BE2C (cell line): Measurements from ENCODE around the gene FABP3.

ENCODE experiments used
- DNase-seq: peaks from one replicate; pipeline ENCODE4 v3.0.0-alpha.2; 2020
- H3K27me3 ChIP-seq: fragments of 250-450 bp; sonication (Bioruptor Pico); 2 replicates; pipeline ENCODE4 v1.5.1; 2020; ENCODE audit warnings: mild to moderate bottlenecking
- H3K36me3 ChIP-seq: fragments of 250-450 bp; sonication (Bioruptor Pico); 2 replicates; pipeline ENCODE4 v1.5.1; 2020; ENCODE audit warnings: mild to moderate bottlenecking
- H3K4me1 ChIP-seq: fragments of 250-450 bp; sonication (Bioruptor Pico); 2 replicates; pipeline ENCODE4 v1.5.1; 2020
- H3K4me3 ChIP-seq: 2 replicates; pipeline ENCODE4 v1.5.1; 2011; ENCODE audit warnings: low read depth, low read length
- H3K9me3 ChIP-seq: fragments of 250-450 bp; sonication (Bioruptor Pico); 2 replicates; pipeline ENCODE4 v1.5.1; 2020
- TF ChIP-seq, protein P1 (sequence below): IDR thresholded peaks from 2 replicates; pipeline ENCODE4 v1.5.1; 2012; ENCODE audit warnings: mild to moderate bottlenecking, low read depth, low read length

FABP3 gene

DNA sequence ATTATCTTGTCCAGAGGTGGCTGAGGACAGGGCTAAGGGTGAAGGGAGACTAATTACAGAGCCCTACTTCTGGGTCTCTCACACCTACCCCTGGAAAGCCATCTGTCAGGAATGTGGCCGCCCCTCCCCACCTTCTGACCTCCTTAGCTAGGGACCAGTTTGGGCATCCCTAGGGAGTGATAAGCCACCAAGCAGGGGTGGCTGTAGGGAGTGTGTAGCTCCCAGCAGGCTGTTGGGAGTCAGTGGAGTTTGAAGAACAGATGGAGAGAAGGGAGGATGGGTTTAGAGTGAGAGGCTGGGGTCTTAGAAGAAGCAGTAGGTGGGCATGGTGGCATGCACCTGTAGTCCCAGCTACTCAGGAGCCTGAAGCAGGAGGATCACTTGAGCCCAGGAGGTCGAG, 39.3 kb upstream of the FABP3 start:
- DNase-seq: no peak
- Histone ChIP-seq H3K4me1 (no peaks in the 10 kb centered on the region), H3K4me3 (no peak overlapping the region), H3K27me3 (peaks cover 6% of the 10 kb centered on the region), H3K9me3 (no peaks in the 10 kb centered on the region), H3K36me3 (no peaks in the 10 kb centered on the region)
- TF ChIP-seq, protein P1, sequence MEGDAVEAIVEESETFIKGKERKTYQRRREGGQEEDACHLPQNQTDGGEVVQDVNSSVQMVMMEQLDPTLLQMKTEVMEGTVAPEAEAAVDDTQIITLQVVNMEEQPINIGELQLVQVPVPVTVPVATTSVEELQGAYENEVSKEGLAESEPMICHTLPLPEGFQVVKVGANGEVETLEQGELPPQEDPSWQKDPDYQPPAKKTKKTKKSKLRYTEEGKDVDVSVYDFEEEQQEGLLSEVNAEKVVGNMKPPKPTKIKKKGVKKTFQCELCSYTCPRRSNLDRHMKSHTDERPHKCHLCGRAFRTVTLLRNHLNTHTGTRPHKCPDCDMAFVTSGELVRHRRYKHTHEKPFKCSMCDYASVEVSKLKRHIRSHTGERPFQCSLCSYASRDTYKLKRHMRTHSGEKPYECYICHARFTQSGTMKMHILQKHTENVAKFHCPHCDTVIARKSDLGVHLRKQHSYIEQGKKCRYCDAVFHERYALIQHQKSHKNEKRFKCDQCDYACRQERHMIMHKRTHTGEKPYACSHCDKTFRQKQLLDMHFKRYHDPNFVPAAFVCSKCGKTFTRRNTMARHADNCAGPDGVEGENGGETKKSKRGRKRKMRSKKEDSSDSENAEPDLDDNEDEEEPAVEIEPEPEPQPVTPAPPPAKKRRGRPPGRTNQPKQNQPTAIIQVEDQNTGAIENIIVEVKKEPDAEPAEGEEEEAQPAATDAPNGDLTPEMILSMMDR: no peak

DNA sequence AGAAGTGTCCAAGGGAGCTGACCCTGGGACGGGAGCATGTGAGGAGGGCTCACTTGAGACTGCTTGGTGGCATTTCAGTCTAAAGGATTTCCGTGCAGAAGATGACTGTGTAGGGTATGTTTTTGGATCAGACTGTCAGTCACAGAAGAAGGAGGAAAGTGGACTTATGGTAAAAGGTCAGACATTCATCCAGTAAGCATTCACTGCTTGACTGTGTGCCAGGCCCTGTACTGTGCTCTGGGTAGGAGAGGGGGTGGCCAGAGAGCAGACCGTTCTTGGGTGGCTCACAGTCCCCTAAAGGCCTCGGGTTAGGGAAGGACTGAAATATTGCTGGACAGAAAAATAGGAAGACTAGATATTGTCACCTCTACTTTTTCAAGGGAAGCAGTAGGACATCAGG, 38.0 kb upstream of the FABP3 start:
- TF ChIP-seq, protein P1: no peak
- no peak for DNase-seq

DNA sequence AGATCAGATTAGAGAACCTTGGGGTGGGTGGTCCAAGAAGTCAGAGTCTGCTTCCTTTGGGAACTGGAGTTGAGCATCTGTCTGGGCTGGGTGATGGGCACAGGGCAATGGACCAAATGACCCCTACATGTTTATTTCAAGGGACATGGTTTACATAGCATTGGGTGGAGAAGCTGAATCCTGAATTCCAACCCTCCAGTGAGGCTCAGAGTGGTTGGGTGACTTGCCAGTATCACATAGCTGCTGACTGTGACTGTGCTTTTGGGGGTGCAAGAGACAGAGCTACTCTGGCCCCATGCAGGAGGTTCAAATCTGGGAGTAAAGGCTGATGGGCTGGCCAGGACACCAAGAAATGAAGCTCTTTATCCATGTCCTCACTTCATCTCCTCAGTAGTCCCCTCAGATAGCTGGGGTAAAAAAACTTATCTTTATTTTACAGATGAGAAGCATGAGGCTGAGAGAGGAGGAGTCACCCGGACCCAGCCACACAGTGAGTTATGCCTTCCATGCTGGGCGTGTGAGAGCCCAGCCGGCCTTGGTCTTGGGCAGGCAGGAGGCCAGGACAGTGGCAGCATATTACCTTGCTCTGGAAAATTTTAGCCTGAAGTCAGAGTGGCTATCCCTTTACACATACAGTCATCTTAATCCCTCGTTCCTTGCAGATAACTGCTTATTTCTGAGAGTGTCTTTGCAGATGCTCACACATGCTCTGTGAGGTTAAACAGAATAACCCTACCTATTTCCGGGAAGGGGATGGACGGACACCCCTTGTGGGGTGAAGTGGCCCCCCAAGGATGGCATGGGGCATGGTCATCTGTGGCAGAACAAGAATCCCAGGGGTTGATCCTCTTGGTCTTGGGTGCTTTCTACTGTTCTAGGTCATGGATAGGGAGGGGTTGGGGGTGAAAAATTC, 37.3 kb upstream of the FABP3 start:
- DNase-seq: no peak
- Histone ChIP-seq H3K4me3 (no peak overlapping the region), H3K27me3 (peaks cover 6% of the 10 kb centered on the region), H3K36me3 (no peaks in the 10 kb centered on the region), H3K9me3 (no peaks in the 10 kb centered on the region), H3K4me1 (no peaks in the 10 kb centered on the region)
- TF ChIP-seq, protein P1: no peak

More for the DNA sequence above, 38.0 kb upstream of the FABP3 start:
- H3K27me3 ChIP-seq: peaks cover 6% of the 10 kb centered on the region
- no peaks in the 10 kb centered on the region for H3K36me3 ChIP-seq
- no peaks in the 10 kb centered on the region for H3K4me1 ChIP-seq
- no peak overlapping the region for H3K4me3 ChIP-seq
- H3K9me3 ChIP-seq: no peaks in the 10 kb centered on the region

DNA sequence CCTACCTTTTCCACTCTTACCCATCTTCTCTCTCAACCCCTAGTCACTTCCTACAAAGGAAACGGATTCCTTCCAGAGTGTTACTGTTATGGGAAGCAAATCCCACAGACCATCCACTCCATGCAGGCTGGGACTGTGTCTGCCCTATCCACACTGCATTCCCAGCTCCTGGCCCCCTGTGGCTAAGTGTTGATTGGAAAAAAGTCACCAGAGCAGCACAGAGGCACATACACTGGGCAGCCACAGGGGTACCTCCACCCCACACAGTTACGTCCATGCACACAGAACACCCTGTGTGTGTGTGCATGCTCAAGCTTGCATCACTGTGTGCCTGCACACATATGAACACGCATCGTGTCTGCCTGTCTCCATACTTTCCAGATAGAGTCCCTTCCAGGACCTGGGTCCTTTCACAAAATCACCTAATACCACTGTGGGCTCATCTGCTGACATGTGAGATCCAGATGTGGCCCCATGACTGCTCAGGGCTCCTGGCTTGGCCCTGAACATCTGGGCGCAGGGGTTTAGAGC, 36.0 kb upstream of the FABP3 start:
- no peak overlapping the region for H3K4me3 ChIP-seq
- no peak for DNase-seq
- no peaks in the 10 kb centered on the region for H3K9me3 ChIP-seq
- no peaks in the 10 kb centered on the region for H3K4me1 ChIP-seq
- no peaks in the 10 kb centered on the region for H3K36me3 ChIP-seq
- TF ChIP-seq, protein P1: no peak
- H3K27me3 ChIP-seq: peaks cover 6% of the 10 kb centered on the region

DNA sequence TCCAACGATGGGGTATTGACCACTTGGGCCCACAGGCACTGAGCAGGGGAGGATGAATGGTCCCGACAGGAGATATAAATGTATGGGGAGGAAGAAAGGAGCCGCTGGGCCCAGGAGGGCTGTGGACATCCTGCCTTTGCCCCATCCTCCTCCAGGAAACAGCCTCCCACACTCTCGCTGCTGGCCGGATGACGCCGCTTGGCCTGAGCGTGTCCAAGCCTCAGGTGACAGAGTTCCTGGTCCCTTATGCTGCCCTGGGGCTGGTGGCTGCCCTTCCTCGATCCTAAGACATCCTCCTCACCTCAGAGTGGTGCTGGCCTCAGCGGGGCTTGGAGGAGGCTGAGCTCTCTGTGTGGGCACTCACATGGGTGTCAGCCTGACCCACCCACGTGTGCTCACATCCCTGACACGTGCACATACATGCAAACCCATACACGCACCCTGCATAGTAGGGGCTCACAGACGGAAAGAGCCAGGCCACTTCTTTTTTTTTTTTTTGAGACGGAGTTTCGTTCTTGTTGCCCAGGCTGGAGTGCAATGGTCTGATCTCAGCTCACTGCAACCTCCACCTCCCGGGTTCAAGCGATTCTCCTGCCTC, 34.3 kb upstream of the FABP3 start:
- no peak for DNase-seq
- Histone ChIP-seq H3K27me3 (no peaks in the 10 kb centered on the region), H3K9me3 (no peaks in the 10 kb centered on the region), H3K4me1 (no peaks in the 10 kb centered on the region), H3K4me3 (no peak overlapping the region), H3K36me3 (no peaks in the 10 kb centered on the region)
- TF ChIP-seq, protein P1: no peak
